Tibial artery (tissue), 4 donors: ENCODE measurements around the gene OR4K13.

Source experiments
- DNase-seq, 2 donors: peaks; one replicate each; pipeline ENCODE4 v3.0.0-alpha.2; 2019
- H3K27ac ChIP-seq, 2 donors: fragments of 200-600 bp; sonication (generic) in 1 of 2; 1 replicate in 1 of 2; 2 replicates in 1 of 2; pipeline ENCODE4 v1.5.1; 2018 to 2019; ENCODE audit warnings: mild to moderate bottlenecking in 1 of 2
- H3K27me3 ChIP-seq, 2 donors: fragments of 200-600 bp; sonication (generic) in 1 of 2; one replicate each; pipeline versions ENCODE4 v1.5.1 to v1.6.0; 2016 to 2019
- H3K36me3 ChIP-seq, 3 donors: fragments of 200-600 bp; sonication (generic) in 2 of 3; one replicate each; pipeline ENCODE4 v1.5.1; 2016 to 2019; ENCODE audit warnings: mild to moderate bottlenecking in 2 of 3
- H3K4me1 ChIP-seq, 4 donors: fragments of 200-600 bp; sonication (generic) in 2 of 4; 1 replicate in 3 of 4; 2 replicates in 1 of 4; pipeline ENCODE4 v1.5.1; 2016 to 2019
- H3K4me3 ChIP-seq, 2 donors: fragments of 200-600 bp; sonication (generic) in 1 of 2; 1 replicate in 1 of 2; 2 replicates in 1 of 2; pipeline ENCODE4 v1.5.1; 2018 to 2019; ENCODE audit warnings: mild to moderate bottlenecking in 2 of 2
- H3K9me3 ChIP-seq, 3 donors: fragments of 200-600 bp; sonication (generic) in 1 of 3; one replicate each; pipeline ENCODE4 v1.5.1; 2016 to 2019
- CTCF ChIP-seq, 2 experiments: fragments of 200-600 bp in 1 of 2; fragments of 450-650 bp in 1 of 2; IDR thresholded peaks; one replicate each; pipeline ENCODE4 v1.5.1; 2017 to 2019; ENCODE audit warnings: antibody characterized with exemption in 2 of 2, mild to moderate bottlenecking in 1 of 2, moderate library complexity in 1 of 2
- intact Hi-C: fragments of 100-400 bp; cut with DNase I; formaldehyde crosslinking; loops from one replicate; pipeline ENCODE4 v1.15.0; 2023; ENCODE audit warnings: low total_unique reads

The OR4K13 gene

GRCh38 chr14:20035938-20036337 is at the start of gene OR4K13:
OR4K13 (minus strand) TSS chr14:20036038; CDS start chr14:20034758, 1,280 bp downstream.
- intact Hi-C loops = no loop called here
- no peak for TF ChIP-seq CTCF (IDR thresholded peaks at IDR 0.05)

GRCh38 chr14:20059745-20060144 is 23.9 kb upstream of the OR4K13 start, which contains the start of gene OR4L1:
OR4L1 (plus strand) TSS chr14:20060045; CDS start chr14:20060045, 0 bp downstream.
- H3K4me1 ChIP-seq = no peaks in the 10 kb centered on the region
- no peaks in the 10 kb centered on the region for H3K27me3 ChIP-seq
- H3K4me3 ChIP-seq = no peak within 1 kb of the TSS
- DNase-seq = no peak
- H3K9me3 ChIP-seq = no peaks in the 10 kb centered on the region
- intact Hi-C loops = no loop called here
- H3K36me3 ChIP-seq = no peaks in the 10 kb centered on the region
- H3K27ac ChIP-seq = no peak within 1 kb of the TSS
- no peak for TF ChIP-seq CTCF (IDR thresholded peaks at IDR 0.05)

More at GRCh38 chr14:20035938-20036337, at the start of gene OR4K13:
- Histone ChIP-seq H3K9me3 (no peaks in the 10 kb centered on the region), H3K27ac (no peak within 1 kb of the TSS), H3K4me1 (no peaks in the 10 kb centered on the region), H3K27me3 (no peaks in the 10 kb centered on the region), H3K4me3 (no peak within 1 kb of the TSS), H3K36me3 (no peaks in the 10 kb centered on the region)
- no peak for DNase-seq

- no peaks in the 10 kb centered on the region for H3K9me3 ChIP-seq
- H3K36me3 ChIP-seq = no peaks in the 10 kb centered on the region
- no peak overlapping the region for H3K4me3 ChIP-seq
- no peaks in the 10 kb centered on the region for H3K27me3 ChIP-seq
- H3K27ac ChIP-seq = no peak overlapping the region
- no peak for DNase-seq
- H3K4me1 ChIP-seq = no peaks in the 10 kb centered on the region
- TF ChIP-seq CTCF (IDR thresholded peaks at IDR 0.05) = no peak
- intact Hi-C loops = no loop called here
Measured at GRCh38 chr14:20048202-20048601, 12.4 kb upstream of the OR4K13 start.

- Histone ChIP-seq H3K4me3 (no peak overlapping the region), H3K9me3 (no peaks in the 10 kb centered on the region), H3K36me3 (no peaks in the 10 kb centered on the region), H3K27me3 (no peaks in the 10 kb centered on the region), H3K27ac (no peak overlapping the region), H3K4me1 (no peaks in the 10 kb centered on the region)
- no peak for DNase-seq
- no peak for TF ChIP-seq CTCF (IDR thresholded peaks at IDR 0.05)
- intact Hi-C loops = no loop called here
Measured at GRCh38 chr14:20044243-20044642, 8.4 kb upstream of the OR4K13 start.

GRCh38 chr14:20035449-20035848 is 389 bp downstream of the OR4K13 start:
- intact Hi-C loops = no loop called here
- Histone ChIP-seq H3K27ac (no peak overlapping the region), H3K27me3 (no peaks in the 10 kb centered on the region), H3K36me3 (no peaks in the 10 kb centered on the region), H3K4me1 (no peaks in the 10 kb centered on the region), H3K9me3 (no peaks in the 10 kb centered on the region), H3K4me3 (no peak overlapping the region)
- no peak for DNase-seq
- TF ChIP-seq CTCF (IDR thresholded peaks at IDR 0.05) = no peak

- DNase-seq = no peak
- no peaks in the 10 kb centered on the region for H3K9me3 ChIP-seq
- no peaks in the 10 kb centered on the region for H3K4me1 ChIP-seq
- no peaks in the 10 kb centered on the region for H3K27me3 ChIP-seq
- no peaks in the 10 kb centered on the region for H3K36me3 ChIP-seq
- H3K27ac ChIP-seq = no peak overlapping the region
- no peak overlapping the region for H3K4me3 ChIP-seq
- intact Hi-C loops = no loop called here
- no peak for TF ChIP-seq CTCF (IDR thresholded peaks at IDR 0.05)
Measured at GRCh38 chr14:20031058-20031457, 4.8 kb downstream of the OR4K13 start.
